ENCODE data around the gene EIF4E1B. TPM values are rescaled to one million over a fixed set of nuclear protein-coding genes. Genes with fewer than 3 reads are reported as not detected.

EIF4E1B gene
- polyA plus RNA-seq, 2 of the 4 experiments (the other 2 are of a cell fraction), result not detected

GRCh38 chr5:176659860-176660461 lies 29.5 kb downstream of the EIF4E1B start:
- TF ChIP-seq, protein P1, sequence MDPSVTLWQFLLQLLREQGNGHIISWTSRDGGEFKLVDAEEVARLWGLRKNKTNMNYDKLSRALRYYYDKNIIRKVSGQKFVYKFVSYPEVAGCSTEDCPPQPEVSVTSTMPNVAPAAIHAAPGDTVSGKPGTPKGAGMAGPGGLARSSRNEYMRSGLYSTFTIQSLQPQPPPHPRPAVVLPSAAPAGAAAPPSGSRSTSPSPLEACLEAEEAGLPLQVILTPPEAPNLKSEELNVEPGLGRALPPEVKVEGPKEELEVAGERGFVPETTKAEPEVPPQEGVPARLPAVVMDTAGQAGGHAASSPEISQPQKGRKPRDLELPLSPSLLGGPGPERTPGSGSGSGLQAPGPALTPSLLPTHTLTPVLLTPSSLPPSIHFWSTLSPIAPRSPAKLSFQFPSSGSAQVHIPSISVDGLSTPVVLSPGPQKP (IDR thresholded peaks at IDR 0.05; ENCODE audit: low read depth, low read length), result no peak
- no peak for TF ChIP-seq MAFK (IDR thresholded peaks at IDR 0.05; ENCODE audit: partially characterized antibody)
- TF ChIP-seq, protein P2, sequence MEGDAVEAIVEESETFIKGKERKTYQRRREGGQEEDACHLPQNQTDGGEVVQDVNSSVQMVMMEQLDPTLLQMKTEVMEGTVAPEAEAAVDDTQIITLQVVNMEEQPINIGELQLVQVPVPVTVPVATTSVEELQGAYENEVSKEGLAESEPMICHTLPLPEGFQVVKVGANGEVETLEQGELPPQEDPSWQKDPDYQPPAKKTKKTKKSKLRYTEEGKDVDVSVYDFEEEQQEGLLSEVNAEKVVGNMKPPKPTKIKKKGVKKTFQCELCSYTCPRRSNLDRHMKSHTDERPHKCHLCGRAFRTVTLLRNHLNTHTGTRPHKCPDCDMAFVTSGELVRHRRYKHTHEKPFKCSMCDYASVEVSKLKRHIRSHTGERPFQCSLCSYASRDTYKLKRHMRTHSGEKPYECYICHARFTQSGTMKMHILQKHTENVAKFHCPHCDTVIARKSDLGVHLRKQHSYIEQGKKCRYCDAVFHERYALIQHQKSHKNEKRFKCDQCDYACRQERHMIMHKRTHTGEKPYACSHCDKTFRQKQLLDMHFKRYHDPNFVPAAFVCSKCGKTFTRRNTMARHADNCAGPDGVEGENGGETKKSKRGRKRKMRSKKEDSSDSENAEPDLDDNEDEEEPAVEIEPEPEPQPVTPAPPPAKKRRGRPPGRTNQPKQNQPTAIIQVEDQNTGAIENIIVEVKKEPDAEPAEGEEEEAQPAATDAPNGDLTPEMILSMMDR (IDR thresholded peaks at IDR 0.05), result no peak
- TF ChIP-seq NR3C1 (IDR thresholded peaks at IDR 0.05), result no peak
- TF ChIP-seq RFX5 (IDR thresholded peaks at IDR 0.05), result no peak
- no peak for TF ChIP-seq RAD21 (conservative IDR thresholded peaks at IDR 0.05 in 1 of 2, IDR thresholded peaks at IDR 0.05 in 1 of 2)
- TF ChIP-seq CHD4 (IDR thresholded peaks at IDR 0.05; ENCODE audit: borderline replicate concordance), result no peak
- TF ChIP-seq HOXA7 (CRISPR knock-in tag; IDR thresholded peaks at IDR 0.05), result no peak
- TF ChIP-seq, protein P3, sequence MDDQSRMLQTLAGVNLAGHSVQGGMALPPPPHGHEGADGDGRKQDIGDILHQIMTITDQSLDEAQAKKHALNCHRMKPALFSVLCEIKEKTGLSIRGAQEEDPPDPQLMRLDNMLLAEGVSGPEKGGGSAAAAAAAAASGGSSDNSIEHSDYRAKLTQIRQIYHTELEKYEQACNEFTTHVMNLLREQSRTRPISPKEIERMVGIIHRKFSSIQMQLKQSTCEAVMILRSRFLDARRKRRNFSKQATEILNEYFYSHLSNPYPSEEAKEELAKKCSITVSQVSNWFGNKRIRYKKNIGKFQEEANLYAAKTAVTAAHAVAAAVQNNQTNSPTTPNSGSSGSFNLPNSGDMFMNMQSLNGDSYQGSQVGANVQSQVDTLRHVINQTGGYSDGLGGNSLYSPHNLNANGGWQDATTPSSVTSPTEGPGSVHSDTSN (IDR thresholded peaks at IDR 0.05), result no peak
- no peak for TF ChIP-seq EHMT2 (IDR thresholded peaks at IDR 0.05; ENCODE audit: low read depth)
- no peak for TF ChIP-seq NPAS2 (CRISPR knock-in tag; IDR thresholded peaks at IDR 0.05; ENCODE audit: borderline replicate concordance)
- TF ChIP-seq, protein P4, sequence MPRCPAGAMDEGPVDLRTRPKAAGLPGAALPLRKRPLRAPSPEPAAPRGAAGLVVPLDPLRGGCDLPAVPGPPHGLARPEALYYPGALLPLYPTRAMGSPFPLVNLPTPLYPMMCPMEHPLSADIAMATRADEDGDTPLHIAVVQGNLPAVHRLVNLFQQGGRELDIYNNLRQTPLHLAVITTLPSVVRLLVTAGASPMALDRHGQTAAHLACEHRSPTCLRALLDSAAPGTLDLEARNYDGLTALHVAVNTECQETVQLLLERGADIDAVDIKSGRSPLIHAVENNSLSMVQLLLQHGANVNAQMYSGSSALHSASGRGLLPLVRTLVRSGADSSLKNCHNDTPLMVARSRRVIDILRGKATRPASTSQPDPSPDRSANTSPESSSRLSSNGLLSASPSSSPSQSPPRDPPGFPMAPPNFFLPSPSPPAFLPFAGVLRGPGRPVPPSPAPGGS (IDR thresholded peaks at IDR 0.05), result no peak
- TF ChIP-seq, protein P5, sequence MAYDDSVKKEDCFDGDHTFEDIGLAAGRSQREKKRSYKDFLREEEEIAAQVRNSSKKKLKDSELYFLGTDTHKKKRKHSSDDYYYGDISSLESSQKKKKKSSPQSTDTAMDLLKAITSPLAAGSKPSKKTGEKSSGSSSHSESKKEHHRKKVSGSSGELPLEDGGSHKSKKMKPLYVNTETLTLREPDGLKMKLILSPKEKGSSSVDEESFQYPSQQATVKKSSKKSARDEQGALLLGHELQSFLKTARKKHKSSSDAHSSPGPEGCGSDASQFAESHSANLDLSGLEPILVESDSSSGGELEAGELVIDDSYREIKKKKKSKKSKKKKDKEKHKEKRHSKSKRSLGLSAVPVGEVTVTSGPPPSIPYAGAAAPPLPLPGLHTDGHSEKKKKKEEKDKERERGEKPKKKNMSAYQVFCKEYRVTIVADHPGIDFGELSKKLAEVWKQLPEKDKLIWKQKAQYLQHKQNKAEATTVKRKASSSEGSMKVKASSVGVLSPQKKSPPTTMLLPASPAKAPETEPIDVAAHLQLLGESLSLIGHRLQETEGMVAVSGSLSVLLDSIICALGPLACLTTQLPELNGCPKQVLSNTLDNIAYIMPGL (CRISPR knock-in tag; IDR thresholded peaks at IDR 0.05; ENCODE audit: borderline replicate concordance), result no peak
- no peak for TF ChIP-seq CEBPB (IDR thresholded peaks at IDR 0.05)
- TF ChIP-seq MYC (IDR thresholded peaks at IDR 0.05; ENCODE audit: borderline replicate concordance, low read length), result no peak
- no peak for TF ChIP-seq CBX8 (IDR thresholded peaks at IDR 0.05)
- TF ChIP-seq MAZ (IDR thresholded peaks at IDR 0.05; ENCODE audit: borderline replicate concordance, low read depth, low read length), result no peak
- no peak for TF ChIP-seq HEYL (CRISPR knock-in tag; IDR thresholded peaks at IDR 0.05)
- no peak for TF ChIP-seq RNF2 (IDR thresholded peaks at IDR 0.05; ENCODE audit: borderline replicate concordance, low read depth)
- no peak for TF ChIP-seq POLR2A (IDR thresholded peaks at IDR 0.05; ENCODE audit: low read length)
- ATAC-seq, result no peak
- Histone ChIP-seq H3K9me3 (no peaks in the 10 kb centered on the region), H3K27ac (no peak overlapping the region), H3K4me2 (no peak overlapping the region), H3K4me1 (no peaks in the 10 kb centered on the region), H3K4me3 (no peak overlapping the region)
- no peak for FAIRE-seq
- CTCF ChIA-PET, result interaction anchor here (0.5 to 9.9 kb wide), 106 partner anchors 10 to 936 kb away, joined by 3 to 123 read pairs (median 5); partner anchors contain the start of genes HK3, LMAN2, TSPAN17 and ZNF346
- WGBS (ENCODE audit: missing lambda C conversion rate), result 34% methylated on average over 4 of the region's 4 CpGs
- no peak for DNase-seq (ENCODE audit: low read depth in 1 of 2, low spot score in 1 of 2)
- POLR2A ChIA-PET, result interaction anchor here (1.6 kb wide), 1 partner anchor 13 kb away, joined by 11 read pairs; the partner anchor contains the start of gene TSPAN17
